Activated naive CD8-positive, alpha-beta T cell (primary cell): ENCODE results near the gene PLCL1.

ENCODE experiments used
- H3K27ac Mint-ChIP-seq: one replicate; pipeline ENCODE4 v1.8.0; 2021; ENCODE audit warnings: mixed read lengths
- H3K27me3 Mint-ChIP-seq: one replicate; pipeline ENCODE4 v1.8.0; 2021; ENCODE audit warnings: mixed read lengths
- H3K36me3 Mint-ChIP-seq: one replicate; pipeline ENCODE4 v1.8.0; 2021; ENCODE audit warnings: mixed read lengths
- H3K4me1 Mint-ChIP-seq: one replicate; pipeline ENCODE4 v1.8.0; 2021; ENCODE audit warnings: low read depth, mixed read lengths
- H3K4me3 Mint-ChIP-seq: one replicate; pipeline ENCODE4 v1.8.0; 2021; ENCODE audit warnings: mild to moderate bottlenecking, mixed read lengths
- H3K9me3 Mint-ChIP-seq: one replicate; pipeline ENCODE4 v1.8.0; 2021; ENCODE audit warnings: low read depth, mixed read lengths

Gene PLCL1

GRCh38 chr2:197930570-197931278, 126.3 kb downstream of the PLCL1 start:
- Mint-ChIP-seq H3K36me3 (peaks cover 2% of the 10 kb centered on the region), H3K4me1 (peaks cover 27% of the 10 kb centered on the region), H3K9me3 (no peaks in the 10 kb centered on the region), H3K27ac (no peak overlapping the region), H3K4me3 (no peak overlapping the region), H3K27me3 (no peaks in the 10 kb centered on the region)

- peaks cover 5% of the 10 kb centered on the region for H3K36me3 Mint-ChIP-seq
Observed at GRCh38 chr2:197931661-197932312, 127.4 kb downstream of the PLCL1 start.

GRCh38 chr2:197932374-197932773, 128.0 kb downstream of the PLCL1 start:
- peaks cover 26% of the 10 kb centered on the region for H3K4me1 Mint-ChIP-seq
- H3K36me3 Mint-ChIP-seq = peaks cover 6% of the 10 kb centered on the region
- H3K27ac Mint-ChIP-seq = no peak overlapping the region
- H3K27me3 Mint-ChIP-seq = no peaks in the 10 kb centered on the region
- H3K4me3 Mint-ChIP-seq = no peak overlapping the region
- H3K9me3 Mint-ChIP-seq = no peaks in the 10 kb centered on the region

More at GRCh38 chr2:197931661-197932312, 127.4 kb downstream of the PLCL1 start:
- Mint-ChIP-seq H3K27me3 (no peaks in the 10 kb centered on the region), H3K4me3 (no peak overlapping the region), H3K9me3 (no peaks in the 10 kb centered on the region), H3K4me1 (peaks cover 28% of the 10 kb centered on the region), H3K27ac (no peak overlapping the region)

- Mint-ChIP-seq H3K27me3 (no peaks in the 10 kb centered on the region), H3K27ac (no peak overlapping the region), H3K4me3 (no peak overlapping the region), H3K36me3 (peaks cover 10% of the 10 kb centered on the region), H3K9me3 (no peaks in the 10 kb centered on the region), H3K4me1 (peaks cover 31% of the 10 kb centered on the region)
Observed at GRCh38 chr2:197934261-197934933, 130.0 kb downstream of the PLCL1 start.

DNA sequence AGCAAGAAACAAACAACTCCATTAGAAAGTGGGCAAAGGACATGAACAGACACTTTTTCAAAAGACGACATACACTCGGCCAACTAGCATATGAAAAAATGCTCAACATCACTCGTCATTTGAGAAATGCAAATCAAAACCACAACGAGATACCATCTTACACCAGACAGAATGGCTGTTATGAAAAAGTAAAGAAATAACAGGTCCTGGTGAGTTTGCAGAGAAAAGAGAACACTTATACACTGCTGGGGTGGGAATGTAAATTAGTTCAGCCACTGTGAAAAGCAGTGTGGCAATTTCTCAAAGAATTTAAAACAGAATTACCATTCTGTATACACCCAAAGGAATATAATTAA, 130.5 kb downstream of the PLCL1 start:
- no peak overlapping the region for H3K27ac Mint-ChIP-seq

DNA sequence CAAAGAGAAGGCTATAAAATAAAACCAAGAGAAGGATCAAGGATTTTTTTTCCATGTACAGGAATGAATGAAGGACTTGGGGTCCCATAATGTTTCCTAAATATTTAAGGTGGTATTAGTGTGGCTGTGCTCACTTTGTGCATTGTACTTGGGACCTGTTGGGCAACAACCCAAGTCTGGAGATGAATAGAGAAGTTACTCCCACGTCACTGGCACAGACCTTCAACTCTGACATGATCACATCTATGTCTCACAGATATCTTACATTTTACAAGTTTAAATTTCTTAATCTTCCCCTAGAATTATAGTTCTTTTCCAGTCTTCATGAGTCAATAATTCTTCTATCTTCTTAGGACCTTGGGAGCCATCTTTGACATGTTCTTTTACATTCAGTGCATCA, 133.4 kb downstream of the PLCL1 start:
- H3K9me3 Mint-ChIP-seq = no peaks in the 10 kb centered on the region
- no peak overlapping the region for H3K27ac Mint-ChIP-seq
- H3K36me3 Mint-ChIP-seq = peaks cover 13% of the 10 kb centered on the region
- peaks cover 36% of the 10 kb centered on the region for H3K4me1 Mint-ChIP-seq
- H3K27me3 Mint-ChIP-seq = no peaks in the 10 kb centered on the region
- H3K4me3 Mint-ChIP-seq = no peak overlapping the region

More for the DNA sequence above, 130.5 kb downstream of the PLCL1 start:
- H3K9me3 Mint-ChIP-seq = no peaks in the 10 kb centered on the region
- H3K36me3 Mint-ChIP-seq = peaks cover 10% of the 10 kb centered on the region
- H3K4me3 Mint-ChIP-seq = no peak overlapping the region
- no peaks in the 10 kb centered on the region for H3K27me3 Mint-ChIP-seq
- peaks cover 31% of the 10 kb centered on the region for H3K4me1 Mint-ChIP-seq

DNA sequence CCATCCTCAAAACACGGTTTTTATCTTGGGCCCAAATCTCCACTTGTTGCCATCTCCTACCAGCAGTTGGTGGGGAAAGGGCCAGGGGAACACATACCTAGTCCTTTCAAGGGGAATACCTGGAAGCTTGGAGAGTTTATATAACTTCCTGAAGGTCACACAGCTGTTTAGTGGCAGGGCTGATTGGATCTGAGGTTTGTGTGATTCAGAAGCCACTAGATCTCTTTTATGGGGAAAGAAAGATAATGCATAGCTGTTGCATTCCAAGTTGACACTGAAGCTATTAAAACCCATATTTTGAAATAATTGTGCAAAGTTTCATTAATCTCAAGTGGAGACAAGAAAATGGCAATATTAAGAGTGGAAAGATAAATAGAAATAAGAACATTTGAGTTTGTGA, 134.2 kb downstream of the PLCL1 start:
- peaks cover 13% of the 10 kb centered on the region for H3K36me3 Mint-ChIP-seq
- no peak overlapping the region for H3K4me3 Mint-ChIP-seq
- H3K9me3 Mint-ChIP-seq = no peaks in the 10 kb centered on the region
- peaks cover 35% of the 10 kb centered on the region for H3K4me1 Mint-ChIP-seq
- no peaks in the 10 kb centered on the region for H3K27me3 Mint-ChIP-seq
- H3K27ac Mint-ChIP-seq = no peak overlapping the region

- no peak overlapping the region for H3K4me3 Mint-ChIP-seq
- peaks cover 13% of the 10 kb centered on the region for H3K36me3 Mint-ChIP-seq
- H3K9me3 Mint-ChIP-seq = no peaks in the 10 kb centered on the region
- peaks cover 2% of the 10 kb centered on the region for H3K27me3 Mint-ChIP-seq
- no peak overlapping the region for H3K27ac Mint-ChIP-seq
- peaks cover 38% of the 10 kb centered on the region for H3K4me1 Mint-ChIP-seq
Observed at GRCh38 chr2:197939787-197940186, 135.4 kb downstream of the PLCL1 start.

DNA sequence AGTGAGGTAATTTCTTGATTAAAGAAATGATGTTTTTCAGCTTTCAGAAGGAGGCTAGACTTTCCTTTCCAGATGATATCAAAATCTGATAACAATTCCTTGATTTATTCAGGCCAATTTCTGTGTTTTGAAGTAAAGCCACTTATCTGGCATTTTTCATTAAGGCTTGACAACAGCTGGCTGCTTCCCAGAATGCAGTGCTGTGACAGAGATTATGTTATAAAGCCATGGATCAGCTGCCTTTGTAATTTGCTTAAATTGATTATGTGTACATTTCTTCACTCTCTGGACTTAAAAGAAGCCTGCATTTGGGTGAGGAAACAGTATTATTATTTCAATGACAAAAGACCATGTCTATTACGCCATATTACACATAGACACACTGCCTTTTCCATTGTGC, 136.0 kb downstream of the PLCL1 start:
- peaks cover 2% of the 10 kb centered on the region for H3K27me3 Mint-ChIP-seq
- H3K36me3 Mint-ChIP-seq = peaks cover 13% of the 10 kb centered on the region
- no peak overlapping the region for H3K27ac Mint-ChIP-seq
- no peaks in the 10 kb centered on the region for H3K9me3 Mint-ChIP-seq
- H3K4me1 Mint-ChIP-seq = peaks cover 35% of the 10 kb centered on the region
- no peak overlapping the region for H3K4me3 Mint-ChIP-seq

DNA sequence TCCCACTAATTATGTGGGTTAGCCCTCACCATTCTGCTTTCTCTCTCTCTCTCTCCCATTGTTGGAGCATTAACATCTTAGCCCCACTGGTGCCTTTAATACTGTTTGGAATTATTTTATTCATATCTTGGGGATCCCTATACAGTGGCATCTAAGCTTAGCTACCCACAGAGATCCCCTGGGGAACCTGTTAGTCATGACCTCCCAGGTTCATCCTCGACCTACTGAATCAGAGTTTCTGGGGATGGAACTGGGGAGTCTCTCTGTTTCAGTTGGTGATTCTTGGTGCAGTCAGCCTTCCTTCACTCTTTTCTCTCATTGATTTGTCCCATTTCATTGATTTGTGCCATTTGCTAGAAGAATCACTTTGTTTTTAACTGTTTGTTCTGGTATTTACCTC, 137.3 kb downstream of the PLCL1 start:
- H3K27ac Mint-ChIP-seq = no peak overlapping the region
- H3K4me1 Mint-ChIP-seq = peaks cover 31% of the 10 kb centered on the region
- H3K9me3 Mint-ChIP-seq = no peaks in the 10 kb centered on the region
- peaks cover 2% of the 10 kb centered on the region for H3K27me3 Mint-ChIP-seq
- no peak overlapping the region for H3K4me3 Mint-ChIP-seq
- H3K36me3 Mint-ChIP-seq = peaks cover 9% of the 10 kb centered on the region

DNA sequence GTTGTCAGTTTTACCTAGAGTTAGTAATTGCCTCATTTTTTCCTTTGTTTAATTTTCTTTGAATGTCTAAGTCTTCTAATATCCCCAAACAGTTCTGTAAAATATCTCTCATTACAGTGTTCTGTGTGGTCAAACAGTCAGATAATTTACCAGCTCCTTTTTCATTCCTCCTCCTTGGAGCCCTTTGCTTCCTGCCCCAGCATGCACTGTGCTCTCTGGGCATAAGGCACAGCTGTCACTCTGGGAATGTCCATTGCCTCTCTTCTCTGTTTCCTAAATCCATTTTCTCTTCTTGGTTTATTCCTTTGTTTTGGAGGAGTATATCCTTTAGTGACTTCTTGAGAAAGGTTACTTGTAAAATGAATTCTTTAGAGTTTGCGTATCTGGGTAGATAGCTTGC, 139.3 kb downstream of the PLCL1 start:
- peaks cover 2% of the 10 kb centered on the region for H3K27me3 Mint-ChIP-seq
- H3K36me3 Mint-ChIP-seq = peaks cover 3% of the 10 kb centered on the region
- no peak overlapping the region for H3K4me3 Mint-ChIP-seq
- H3K9me3 Mint-ChIP-seq = no peaks in the 10 kb centered on the region
- no peak overlapping the region for H3K27ac Mint-ChIP-seq
- peaks cover 28% of the 10 kb centered on the region for H3K4me1 Mint-ChIP-seq

GRCh38 chr2:197944416-197945096, 140.2 kb downstream of the PLCL1 start:
- no peaks in the 10 kb centered on the region for H3K9me3 Mint-ChIP-seq
- peaks cover 3% of the 10 kb centered on the region for H3K36me3 Mint-ChIP-seq
- no peak overlapping the region for H3K27ac Mint-ChIP-seq
- H3K27me3 Mint-ChIP-seq = peaks cover 2% of the 10 kb centered on the region
- H3K4me3 Mint-ChIP-seq = no peak overlapping the region
- H3K4me1 Mint-ChIP-seq = peaks cover 30% of the 10 kb centered on the region

DNA sequence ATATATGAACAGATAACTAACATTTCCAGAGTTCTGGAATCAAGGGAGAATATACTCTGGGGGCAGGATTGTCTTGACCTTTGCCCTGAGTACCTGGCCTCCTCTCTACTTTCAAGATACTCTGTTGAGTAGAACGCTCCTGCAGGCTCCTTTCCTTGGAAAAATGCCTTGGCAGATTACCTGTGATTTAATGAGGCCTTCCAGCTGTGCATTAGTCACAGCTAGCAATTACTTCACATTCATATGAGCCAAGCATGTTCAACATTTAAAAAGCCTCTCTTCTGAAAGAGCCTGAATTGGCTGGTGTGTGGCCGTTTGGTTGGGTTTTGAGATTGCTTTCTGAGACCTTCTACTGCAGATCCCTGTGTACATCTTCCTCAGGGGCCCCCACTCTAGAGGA, 142.2 kb downstream of the PLCL1 start:
- H3K9me3 Mint-ChIP-seq = no peaks in the 10 kb centered on the region
- no peak overlapping the region for H3K4me3 Mint-ChIP-seq
- H3K27ac Mint-ChIP-seq = no peak overlapping the region
- peaks cover 33% of the 10 kb centered on the region for H3K4me1 Mint-ChIP-seq
- peaks cover 2% of the 10 kb centered on the region for H3K27me3 Mint-ChIP-seq
- H3K36me3 Mint-ChIP-seq = peaks cover 3% of the 10 kb centered on the region

DNA sequence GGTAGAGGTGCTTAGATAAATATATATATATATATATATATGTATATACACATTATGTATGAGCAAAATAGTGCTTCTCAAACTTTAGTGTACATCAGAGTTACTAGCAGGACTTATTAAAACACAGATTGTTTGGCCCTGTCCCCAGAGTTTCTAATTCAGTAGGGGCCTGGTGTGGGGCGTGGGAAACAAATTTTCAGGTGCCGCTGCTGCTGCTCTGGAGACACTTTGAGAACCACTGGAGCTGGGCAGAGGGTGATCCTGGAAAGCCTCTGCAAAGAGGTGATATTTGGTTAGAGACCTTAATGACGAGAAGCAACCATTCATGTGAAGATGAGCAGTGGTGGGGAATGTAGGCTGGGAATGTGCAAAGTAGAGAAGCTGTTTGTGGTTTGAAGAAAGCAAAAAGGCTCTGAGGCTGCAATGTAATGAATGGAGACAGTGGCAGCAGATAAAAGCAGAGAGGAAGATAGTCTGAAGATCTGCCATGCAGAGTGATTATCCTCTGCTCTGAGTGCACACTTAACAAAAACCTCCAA, 142.9 kb downstream of the PLCL1 start:
- Mint-ChIP-seq H3K27me3 (peaks cover 2% of the 10 kb centered on the region), H3K36me3 (peaks cover 3% of the 10 kb centered on the region), H3K27ac (no peak overlapping the region), H3K9me3 (no peaks in the 10 kb centered on the region), H3K4me1 (peaks cover 32% of the 10 kb centered on the region), H3K4me3 (no peak overlapping the region)

DNA sequence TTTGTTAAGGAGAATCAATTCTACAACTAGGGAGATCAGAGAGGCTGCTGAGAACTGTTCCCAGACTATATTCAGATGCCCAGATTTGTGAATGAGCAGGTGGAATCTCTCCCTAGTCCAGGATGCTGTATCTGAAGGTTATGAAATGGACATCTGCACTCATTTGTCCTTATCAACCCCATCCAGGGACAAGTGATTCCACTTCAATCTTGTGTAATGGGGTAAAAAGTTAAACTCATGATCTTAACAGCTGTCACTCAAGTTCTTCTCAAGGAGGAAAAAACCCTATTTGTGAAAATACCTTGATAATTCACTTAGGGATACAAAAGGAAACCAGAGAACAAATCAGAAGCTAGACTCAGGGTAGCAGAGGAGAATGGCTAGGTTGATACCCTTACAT, 144.8 kb downstream of the PLCL1 start:
- Mint-ChIP-seq H3K9me3 (peaks cover 2% of the 10 kb centered on the region), H3K36me3 (peaks cover 7% of the 10 kb centered on the region), H3K4me3 (no peak overlapping the region), H3K4me1 (peaks cover 35% of the 10 kb centered on the region), H3K27me3 (no peaks in the 10 kb centered on the region), H3K27ac (no peak overlapping the region)
